ENCODE results near the gene SPATA7. TPM values are rescaled to one million over a fixed set of nuclear protein-coding genes. Genes with fewer than 3 reads are reported as not detected.
"Not testable (repeated sequence)": the region's sequence is repeated elsewhere in the genome, so short reads cannot be mapped to it uniquely, and the experiment has no call there.

Gene SPATA7
- polyA plus RNA-seq (ENCODE audit: insufficient read length): 13.7 TPM

- DNase-seq: peak; percentile 96
Observed at GRCh38 chr14:88385212-88386101, at the start of gene SPATA7. Gene SPATA7, plus strand, starts transcription at chr14:88385657. Its CDS starts 162 bp downstream, at chr14:88385819.

GRCh38 chr14:88340357-88340756 lies 45.1 kb upstream of the SPATA7 start:
- DNase-seq: no peak

- DNase-seq: no peak
Observed at GRCh38 chr14:88342980-88343379, 42.5 kb upstream of the SPATA7 start.

DNA sequence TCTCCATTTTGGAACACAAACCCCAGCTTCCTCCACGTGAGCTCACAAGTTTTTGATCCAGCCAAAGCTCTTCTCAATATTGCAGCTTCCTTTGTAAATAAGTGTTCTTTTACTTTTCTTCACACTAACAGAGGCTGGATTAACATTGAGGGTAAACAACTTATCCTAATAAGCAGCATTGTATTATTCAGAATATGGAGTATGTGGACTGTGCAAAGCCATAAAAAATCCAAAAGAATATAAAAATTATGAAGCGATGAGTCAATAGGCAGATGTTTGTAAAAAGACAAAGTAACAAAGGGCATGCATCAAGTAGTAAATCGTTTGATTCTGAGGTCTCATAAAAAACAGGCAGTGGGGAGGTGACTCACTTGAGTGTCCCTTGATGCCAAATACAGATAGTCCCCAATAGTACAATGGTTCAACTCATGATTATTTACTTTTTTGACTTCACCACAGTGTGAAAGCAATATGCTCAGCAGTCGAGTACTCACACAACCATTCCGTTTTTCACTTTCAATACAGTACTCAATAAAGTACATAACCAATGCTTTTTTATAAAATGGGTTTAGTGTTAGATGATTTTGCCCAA lies 39.3 kb upstream of the SPATA7 start:
- DNase-seq: no peak

- no peak for DNase-seq
Observed at GRCh38 chr14:88348546-88348945, 36.9 kb upstream of the SPATA7 start.

- DNase-seq: no peak
Observed at GRCh38 chr14:88351966-88352691, 33.3 kb upstream of the SPATA7 start.

DNA sequence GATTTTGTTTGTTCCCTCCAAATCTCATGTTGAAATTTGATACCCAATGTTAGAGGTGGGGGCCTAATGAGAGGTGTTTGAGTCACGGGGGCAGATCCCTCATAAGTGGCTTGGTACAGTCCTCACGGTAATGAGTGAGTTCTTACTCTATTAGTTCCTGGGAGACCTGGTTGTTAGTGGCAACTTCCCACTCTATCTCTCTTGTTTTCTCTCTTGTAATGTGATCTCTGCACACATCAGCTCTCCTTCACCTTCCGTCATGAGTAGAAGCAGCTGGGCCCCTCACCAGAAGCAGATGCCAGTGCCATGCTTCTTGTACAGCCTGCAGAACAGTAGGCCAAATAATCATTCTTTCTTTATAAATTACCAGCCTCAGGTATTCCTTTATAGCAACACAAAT lies 32.8 kb upstream of the SPATA7 start:
- DNase-seq: no peak

GRCh38 chr14:88354358-88354757 lies 31.1 kb upstream of the SPATA7 start:
- no peak for DNase-seq

DNA sequence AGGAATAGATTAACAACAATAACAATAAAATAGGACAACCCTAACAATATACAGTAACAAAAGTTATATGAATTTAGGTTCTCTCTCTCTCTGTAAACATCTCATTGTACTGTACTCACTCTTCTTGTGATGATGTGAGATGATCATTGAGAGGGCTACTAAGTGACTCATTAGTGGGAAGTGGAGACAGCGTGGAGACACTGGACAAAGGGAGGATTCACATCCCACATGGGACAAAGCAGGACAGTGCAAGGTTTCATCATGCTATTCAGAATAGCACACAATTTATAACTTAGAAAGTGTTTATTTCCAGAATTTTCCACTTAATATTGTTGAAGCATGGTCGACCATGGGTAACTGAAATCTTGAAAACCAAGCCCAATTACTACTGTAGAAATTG lies 26.0 kb upstream of the SPATA7 start:
- no peak for DNase-seq

DNA sequence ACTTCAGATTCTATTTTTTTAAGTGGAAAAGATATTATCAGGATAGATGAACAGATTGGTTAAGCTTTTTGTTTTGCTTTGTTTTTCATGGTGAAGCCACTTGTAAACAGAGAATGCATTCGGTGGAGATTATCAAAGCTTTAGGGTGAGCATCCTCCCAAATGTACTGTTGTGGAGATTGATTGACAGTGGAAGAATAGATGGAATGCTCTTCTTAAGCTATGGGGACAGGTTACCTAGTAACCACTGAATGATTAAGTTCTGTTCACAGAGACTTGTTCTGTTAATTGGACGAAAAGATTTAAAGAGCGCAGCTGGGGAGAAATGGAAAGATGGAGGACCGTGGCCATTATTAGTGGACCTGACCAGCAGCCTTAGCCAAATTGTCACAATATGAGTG lies 21.8 kb upstream of the SPATA7 start:
- no peak for DNase-seq

DNA sequence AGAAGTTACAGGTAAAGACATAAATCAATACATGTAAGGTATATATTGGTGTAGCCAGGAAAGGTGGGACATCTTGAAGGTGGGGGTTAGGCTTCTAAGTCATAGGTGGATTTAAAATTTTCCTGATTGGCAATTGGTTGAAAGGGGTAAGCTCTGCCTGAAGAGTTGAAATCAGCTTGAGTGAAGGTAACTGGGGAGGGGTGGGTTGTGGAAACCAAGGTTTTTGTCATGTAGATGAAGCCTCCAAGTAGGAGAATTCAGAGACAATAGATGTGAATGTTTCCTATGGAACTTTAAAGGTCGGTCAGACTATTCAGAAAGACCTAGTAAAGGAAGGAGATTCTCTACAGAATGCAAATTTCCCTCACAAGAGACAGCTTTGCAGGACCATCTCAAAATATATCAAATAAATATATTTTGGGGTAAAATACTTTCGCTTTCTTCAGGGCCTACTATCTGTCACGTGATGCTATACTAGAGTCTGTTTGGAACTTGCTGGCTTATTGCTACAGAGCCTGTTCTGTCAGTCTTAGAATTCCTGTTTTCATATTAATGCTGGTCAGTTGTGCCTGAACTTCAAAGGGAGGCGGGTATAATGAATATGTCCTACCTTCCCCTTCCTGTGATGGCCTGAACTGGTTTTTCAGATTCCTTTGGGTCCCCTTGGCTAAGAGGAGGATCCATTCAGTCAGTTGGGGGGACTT lies 20.6 kb upstream of the SPATA7 start:
- DNase-seq: no peak

DNA sequence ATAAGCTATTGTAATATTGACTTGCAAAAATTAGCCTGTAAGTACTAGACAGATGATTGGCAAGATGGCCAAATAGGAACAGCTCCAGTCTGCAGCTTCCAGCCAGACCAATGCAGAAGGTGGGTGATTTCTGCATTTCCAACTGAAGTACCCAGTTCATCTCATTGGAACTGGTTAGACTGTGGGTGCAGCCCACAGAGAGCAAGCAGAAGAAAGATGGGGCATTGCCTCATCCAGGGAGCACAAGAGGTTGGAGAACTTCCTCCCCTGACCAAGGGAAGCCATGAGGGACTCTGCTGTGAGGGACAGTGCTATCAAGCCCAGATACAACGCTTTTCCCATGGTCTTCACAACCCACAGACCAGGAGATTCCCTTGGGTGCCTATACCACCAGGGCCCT lies 16.0 kb upstream of the SPATA7 start:
- no peak for DNase-seq

DNA sequence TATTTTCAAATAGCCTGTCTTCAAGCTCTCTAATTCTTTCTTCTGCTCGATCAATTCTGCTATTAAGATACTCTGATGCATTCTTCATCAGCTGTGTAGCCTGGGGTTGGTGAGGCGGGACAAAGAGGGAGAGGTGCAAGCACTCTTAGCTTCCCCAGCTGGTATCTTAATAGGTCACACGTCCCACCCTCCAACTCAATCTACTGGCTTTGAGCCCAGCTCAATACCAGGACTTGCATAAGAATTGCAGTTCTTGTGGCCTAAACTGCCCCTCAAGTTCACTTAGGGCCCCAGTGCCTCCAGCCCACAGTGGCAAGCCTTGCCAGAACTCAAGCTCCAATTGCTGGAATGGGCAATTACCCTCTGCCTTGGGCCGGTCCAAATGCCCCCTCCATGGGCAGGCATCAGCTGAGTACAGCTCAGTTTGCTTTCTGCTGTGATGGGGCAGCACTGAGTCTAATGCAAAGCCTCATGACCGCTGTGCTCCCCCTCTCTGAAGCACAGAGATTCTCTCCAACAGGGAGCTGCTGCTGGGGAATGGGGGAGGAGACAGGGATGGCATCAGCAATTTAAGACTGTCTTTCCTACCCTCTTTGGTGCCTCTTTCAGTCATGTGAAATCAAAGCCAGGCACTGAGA lies 5.6 kb upstream of the SPATA7 start:
- DNase-seq: no peak

DNA sequence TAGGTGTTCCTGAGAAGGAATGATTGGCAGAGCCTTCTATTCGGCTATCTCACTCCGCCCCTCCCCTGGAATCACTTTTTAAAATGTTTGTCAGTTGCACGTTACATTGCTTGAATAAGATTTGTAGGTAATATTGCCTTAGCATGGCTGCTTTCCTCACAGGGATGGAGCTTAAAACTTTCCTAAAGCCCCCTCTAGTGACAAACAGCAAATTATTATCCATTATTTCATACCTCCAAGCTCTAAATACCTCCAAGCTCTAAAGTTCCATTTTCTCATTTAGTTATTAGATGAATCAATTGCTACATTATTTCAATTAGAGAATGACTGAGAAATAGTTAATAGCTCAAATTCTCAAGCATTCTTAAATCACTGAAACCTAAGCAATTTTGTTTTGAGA lies 5.1 kb upstream of the SPATA7 start:
- DNase-seq: peak; percentile 9

GRCh38 chr14:88381634-88382033 lies 3.8 kb upstream of the SPATA7 start:
- DNase-seq: not testable (repeated sequence)

- peak; percentile 8 for DNase-seq
Observed at GRCh38 chr14:88384718-88385117, 739 bp upstream of the SPATA7 start.

DNA sequence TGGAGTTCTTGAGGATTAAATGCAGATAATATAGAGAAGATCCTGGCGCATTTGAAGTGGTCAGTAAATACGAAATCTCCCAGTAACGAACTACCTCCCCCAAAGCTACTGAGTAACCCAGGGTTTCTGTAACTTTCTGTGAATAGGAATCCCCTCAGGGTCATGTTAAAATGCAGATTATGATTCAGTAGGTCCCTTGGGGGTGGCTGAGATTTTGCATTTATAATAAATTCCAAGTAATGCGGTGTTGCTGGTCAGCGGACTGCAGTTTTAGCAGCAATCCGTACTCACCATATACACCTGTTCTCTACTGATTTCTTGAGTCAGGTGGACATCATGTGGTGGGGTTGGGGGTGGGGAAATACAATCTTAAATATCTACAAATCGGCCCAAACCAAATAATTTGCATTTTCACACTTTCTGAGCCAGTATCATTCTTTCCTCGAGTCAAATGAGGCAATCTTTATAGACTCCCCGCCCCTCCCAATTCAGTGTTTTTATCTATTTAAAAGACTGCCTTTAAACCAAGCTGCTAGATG lies 868 bp downstream of the SPATA7 start:
- DNase-seq: peak; percentile 2

DNA sequence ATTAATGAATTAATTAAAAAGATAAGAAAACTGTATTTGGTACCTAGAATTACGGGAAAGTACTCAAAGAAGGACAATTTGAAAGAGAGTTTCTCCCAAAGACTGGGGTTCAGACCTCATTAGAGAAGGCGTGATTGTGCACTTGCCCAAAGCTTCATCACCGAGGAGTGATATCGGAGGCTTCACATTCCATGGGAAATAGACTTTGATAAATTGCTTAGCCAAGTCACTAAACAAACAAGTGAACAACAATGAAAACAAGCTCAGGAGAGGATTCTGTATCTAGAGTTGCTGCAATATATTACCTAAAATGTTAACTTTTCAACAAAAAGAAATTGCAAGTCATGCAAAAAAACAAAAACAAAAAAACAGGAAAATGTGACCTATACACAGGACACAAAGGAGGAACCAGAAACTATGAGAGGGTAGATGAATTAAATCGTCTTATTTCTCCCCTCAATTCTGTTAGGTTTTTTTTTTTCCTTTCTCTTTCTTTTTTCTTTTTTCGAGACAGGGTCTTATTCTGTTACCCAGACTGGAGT lies 3.4 kb downstream of the SPATA7 start:
- no peak for DNase-seq

DNA sequence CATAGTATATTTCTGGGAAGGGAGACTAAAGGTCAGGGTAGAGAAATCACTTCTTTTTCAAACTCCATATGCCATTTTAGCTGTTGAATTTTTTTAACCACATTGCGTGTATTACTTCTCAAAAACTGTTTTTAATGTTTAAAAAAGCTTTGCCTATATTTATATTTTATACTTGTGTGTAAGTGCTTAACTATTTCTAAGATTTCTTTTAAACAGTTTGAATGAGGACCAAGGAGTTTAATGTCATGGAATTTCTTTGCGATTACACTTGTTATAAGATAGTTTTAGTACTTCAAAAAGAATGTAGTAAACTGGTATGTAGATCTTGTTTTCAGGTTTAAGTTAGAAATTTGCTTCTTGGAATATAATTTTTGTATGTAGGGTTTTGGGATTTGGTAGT lies 7.2 kb downstream of the SPATA7 start:
- no peak for DNase-seq

GRCh38 chr14:88411039-88411438 lies 25.6 kb downstream of the SPATA7 start:
- no peak for DNase-seq

DNA sequence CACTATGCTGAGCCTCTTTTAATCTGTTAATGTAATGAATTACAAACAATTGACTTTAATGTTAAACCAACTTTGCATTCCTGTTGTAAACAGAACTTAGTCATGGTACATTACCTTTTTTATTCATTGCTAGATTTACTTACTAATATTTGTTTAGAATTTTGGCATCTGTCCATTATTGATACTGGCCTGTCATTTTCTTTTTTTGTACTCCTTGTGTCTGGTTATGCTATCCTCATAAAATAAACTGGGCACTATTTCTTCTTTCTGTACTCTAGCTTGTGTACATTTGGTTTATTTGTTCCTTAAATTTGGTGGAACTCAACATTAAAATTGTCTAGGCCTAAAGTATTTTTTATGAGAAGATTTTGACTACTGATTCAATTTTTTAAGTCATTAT lies 32.1 kb downstream of the SPATA7 start:
- no peak for DNase-seq

DNA sequence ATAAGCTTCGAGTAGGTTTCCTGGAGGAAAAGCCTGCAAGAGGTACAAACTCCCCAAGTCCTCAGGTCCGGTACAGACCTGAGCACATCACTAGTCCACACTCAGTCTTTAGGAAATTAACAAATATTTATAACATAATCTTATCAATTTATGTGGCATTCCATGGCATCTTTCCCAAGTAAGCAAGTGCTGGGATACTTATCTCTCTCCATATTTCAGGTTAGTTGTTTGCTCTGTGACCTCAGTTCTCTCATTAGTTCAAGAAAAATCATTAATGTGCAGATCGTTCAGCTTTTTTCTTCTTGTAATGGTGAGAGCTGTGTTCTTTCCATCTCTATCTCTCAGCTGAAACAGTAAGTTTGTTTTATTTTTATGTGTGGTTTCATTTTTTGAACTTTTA lies 34.7 kb downstream of the SPATA7 start:
- no peak for DNase-seq

All from hindlimb muscle (tissue), 1 donor.